ENCODE measurements around the gene BUB3.

GRCh38 chr10:123134915-123135414 lies 19.2 kb upstream of the BUB3 start:
- TF ChIP-seq REST (IDR thresholded peaks at IDR 0.05; ENCODE audit: insufficient read depth in 1 of 2, low read depth in 2 of 2, low read length in 2 of 2), result no peak
- TF ChIP-seq POLR2AphosphoS5 (IDR thresholded peaks at IDR 0.05; ENCODE audit: low read depth, low read length), result no peak
